BLaER1 (cell line): ENCODE data around the gene IKZF2.

ENCODE experiments used
- H3K27ac ChIP-seq: shearing (Covaris generic); formaldehyde crosslinking; 2 replicates; pipeline ENCODE4 v1.8.1; 2022
- H3K27me3 ChIP-seq: shearing (Covaris generic); formaldehyde crosslinking; 2 replicates; pipeline ENCODE4 v1.8.1; 2022
- H3K36me3 ChIP-seq: shearing (Covaris generic); formaldehyde crosslinking; 2 replicates; pipeline ENCODE4 v1.8.1; 2022
- H3K4me1 ChIP-seq: shearing (Covaris generic); formaldehyde crosslinking; 2 replicates; pipeline ENCODE4 v1.8.1; 2022
- H3K4me2 ChIP-seq: shearing (Covaris generic); formaldehyde crosslinking; 2 replicates; pipeline ENCODE4 v1.8.1; 2022
- H3K4me3 ChIP-seq: shearing (Covaris generic); formaldehyde crosslinking; 2 replicates; pipeline ENCODE4 v1.8.1; 2022
- H3K9ac ChIP-seq: shearing (Covaris generic); formaldehyde crosslinking; 2 replicates; pipeline ENCODE4 v1.8.1; 2022
- H3K9me3 ChIP-seq: shearing (Covaris generic); formaldehyde crosslinking; 2 replicates; pipeline ENCODE4 v1.8.1; 2022
- H4K20me1 ChIP-seq: shearing (Covaris generic); formaldehyde crosslinking; 2 replicates; pipeline ENCODE4 v1.8.1; 2022
- Cebpa-rat ChIP-seq: shearing (Covaris generic); IDR thresholded peaks from 2 replicates; pipeline ENCODE4 v1.8.1; 2022

Gene IKZF2

GRCh38 chr2:213137064-213137463 is 14.3 kb downstream of the IKZF2 start:
- Histone ChIP-seq H4K20me1 (no peaks in the 10 kb centered on the region), H3K4me1 (no peaks in the 10 kb centered on the region), H3K9ac (no peak overlapping the region), H3K36me3 (no peaks in the 10 kb centered on the region), H3K4me2 (no peak overlapping the region), H3K27me3 (no peaks in the 10 kb centered on the region), H3K27ac (no peak overlapping the region), H3K4me3 (no peak overlapping the region), H3K9me3 (no peaks in the 10 kb centered on the region)
- no peak for TF ChIP-seq Cebpa-rat

- Histone ChIP-seq H3K4me1 (peaks cover 2% of the 10 kb centered on the region), H3K4me2 (no peak overlapping the region), H4K20me1 (no peaks in the 10 kb centered on the region), H3K27ac (no peak overlapping the region), H3K9me3 (no peaks in the 10 kb centered on the region), H3K36me3 (no peaks in the 10 kb centered on the region), H3K27me3 (no peaks in the 10 kb centered on the region), H3K4me3 (no peak overlapping the region), H3K9ac (no peak overlapping the region)
- no peak for TF ChIP-seq Cebpa-rat
Measured at GRCh38 chr2:213129311-213129710, 22.1 kb downstream of the IKZF2 start.

DNA sequence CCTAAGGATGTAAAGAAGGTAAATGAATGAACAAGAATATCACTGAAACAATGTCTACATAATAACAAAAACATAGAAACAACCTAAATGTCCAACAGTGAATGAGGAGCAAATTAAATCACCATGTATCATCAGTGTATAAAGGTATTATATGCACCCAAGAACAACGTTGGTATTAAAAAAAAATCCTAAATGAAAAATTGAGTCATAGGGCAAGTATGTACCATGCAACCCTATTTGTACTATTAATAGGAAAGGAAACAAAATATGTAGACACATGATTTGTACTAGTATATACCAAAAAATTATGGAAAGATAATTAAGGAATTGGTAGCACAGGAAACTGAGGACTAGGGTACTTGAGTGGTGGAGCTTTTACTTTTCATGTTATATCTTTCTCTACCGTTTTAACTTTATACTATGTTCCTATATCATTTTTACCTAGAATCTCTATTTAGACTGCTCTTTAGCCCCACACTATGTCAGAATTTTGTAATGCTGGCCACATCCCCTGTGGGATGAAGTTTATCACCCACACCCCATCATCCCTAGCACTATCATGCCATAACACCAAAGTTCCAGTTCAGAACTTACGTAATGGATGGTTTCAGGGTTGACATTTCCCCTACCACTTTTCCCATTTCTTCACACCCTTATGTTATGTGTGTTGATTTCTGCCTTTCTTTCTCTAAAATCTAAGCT is 25.6 kb downstream of the IKZF2 start:
- peaks cover 10% of the 10 kb centered on the region for H3K4me1 ChIP-seq
- no peaks in the 10 kb centered on the region for H3K27me3 ChIP-seq
- no peak for TF ChIP-seq Cebpa-rat
- no peaks in the 10 kb centered on the region for H3K36me3 ChIP-seq
- H3K27ac ChIP-seq: no peak overlapping the region
- no peak overlapping the region for H3K9ac ChIP-seq
- H3K4me2 ChIP-seq: no peak overlapping the region
- H3K9me3 ChIP-seq: no peaks in the 10 kb centered on the region
- H4K20me1 ChIP-seq: no peaks in the 10 kb centered on the region
- no peak overlapping the region for H3K4me3 ChIP-seq

- H3K36me3 ChIP-seq: no peaks in the 10 kb centered on the region
Measured at GRCh38 chr2:213122725-213123124, 28.7 kb downstream of the IKZF2 start.

DNA sequence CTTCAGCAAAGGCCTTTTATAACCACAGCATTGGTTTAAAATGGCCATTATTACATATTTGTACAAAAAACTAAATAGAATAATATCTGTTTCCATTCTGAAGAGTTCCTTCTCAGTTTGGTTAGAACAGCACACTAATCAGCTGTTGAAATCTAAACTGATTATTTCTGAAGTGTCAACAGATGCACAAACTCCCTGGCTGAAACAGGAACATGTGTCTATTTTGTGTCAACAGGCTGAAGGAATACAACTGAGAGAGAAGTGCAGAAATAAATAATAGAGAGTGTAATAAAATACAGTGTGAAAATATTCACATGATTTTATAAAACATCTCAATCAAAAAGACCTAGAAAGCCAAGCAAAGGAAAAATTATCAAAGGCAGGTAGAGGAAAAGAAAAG is 29.7 kb downstream of the IKZF2 start:
- Histone ChIP-seq H4K20me1 (no peaks in the 10 kb centered on the region), H3K4me1 (peaks cover 19% of the 10 kb centered on the region), H3K4me2 (no peak overlapping the region), H3K9ac (no peak overlapping the region), H3K27ac (no peak overlapping the region), H3K9me3 (no peaks in the 10 kb centered on the region), H3K4me3 (no peak overlapping the region), H3K36me3 (no peaks in the 10 kb centered on the region), H3K27me3 (no peaks in the 10 kb centered on the region)
- no peak for TF ChIP-seq Cebpa-rat

More at GRCh38 chr2:213122725-213123124, 28.7 kb downstream of the IKZF2 start:
- Histone ChIP-seq H3K27me3 (no peaks in the 10 kb centered on the region), H3K27ac (no peak overlapping the region), H3K9ac (no peak overlapping the region), H3K4me1 (peaks cover 19% of the 10 kb centered on the region), H3K4me2 (no peak overlapping the region), H3K4me3 (no peak overlapping the region), H4K20me1 (no peaks in the 10 kb centered on the region), H3K9me3 (no peaks in the 10 kb centered on the region)
- TF ChIP-seq Cebpa-rat: no peak

GRCh38 chr2:213119061-213119809 is 32.2 kb downstream of the IKZF2 start:
- no peaks in the 10 kb centered on the region for H4K20me1 ChIP-seq
- no peak for TF ChIP-seq Cebpa-rat
- H3K27ac ChIP-seq: no peak overlapping the region
- H3K4me1 ChIP-seq: peaks cover 16% of the 10 kb centered on the region
- peak overlapping the region; percentile 6; the same call in 1 of the 2 replicates for H3K4me2 ChIP-seq
- H3K36me3 ChIP-seq: no peaks in the 10 kb centered on the region
- no peaks in the 10 kb centered on the region for H3K9me3 ChIP-seq
- H3K27me3 ChIP-seq: no peaks in the 10 kb centered on the region
- no peak overlapping the region for H3K4me3 ChIP-seq
- H3K9ac ChIP-seq: no peak overlapping the region

DNA sequence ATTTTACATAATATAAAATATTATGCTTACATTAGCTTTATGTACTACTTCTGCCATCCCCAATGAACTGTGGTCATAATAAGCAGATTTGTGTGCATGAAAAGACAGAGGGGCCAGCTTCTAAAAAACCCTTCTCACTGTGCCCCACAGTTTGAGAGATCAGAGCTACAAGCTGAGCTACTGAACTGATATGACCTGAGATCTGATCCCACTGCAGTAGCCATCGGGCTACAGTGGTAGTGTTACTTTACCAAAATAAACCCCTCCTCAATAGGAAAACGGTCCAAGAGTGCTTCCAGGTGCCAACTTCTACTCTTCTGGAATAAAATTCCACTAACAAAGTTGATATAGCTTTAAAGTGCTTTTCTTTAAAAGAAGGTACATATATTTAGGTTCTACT is 43.1 kb downstream of the IKZF2 start:
- Histone ChIP-seq H3K27ac (no peak overlapping the region), H3K27me3 (no peaks in the 10 kb centered on the region), H3K9me3 (no peaks in the 10 kb centered on the region), H3K4me2 (no peak overlapping the region), H4K20me1 (no peaks in the 10 kb centered on the region), H3K36me3 (no peaks in the 10 kb centered on the region), H3K4me1 (no peaks in the 10 kb centered on the region), H3K4me3 (no peak overlapping the region), H3K9ac (no peak overlapping the region)
- TF ChIP-seq Cebpa-rat: no peak

GRCh38 chr2:213107728-213108127 is 43.7 kb downstream of the IKZF2 start:
- Histone ChIP-seq H3K9me3 (no peaks in the 10 kb centered on the region), H3K9ac (no peak overlapping the region), H3K27ac (no peak overlapping the region), H3K27me3 (no peaks in the 10 kb centered on the region), H3K4me3 (no peak overlapping the region), H3K36me3 (no peaks in the 10 kb centered on the region), H3K4me2 (no peak overlapping the region), H3K4me1 (no peaks in the 10 kb centered on the region), H4K20me1 (no peaks in the 10 kb centered on the region)
- no peak for TF ChIP-seq Cebpa-rat

DNA sequence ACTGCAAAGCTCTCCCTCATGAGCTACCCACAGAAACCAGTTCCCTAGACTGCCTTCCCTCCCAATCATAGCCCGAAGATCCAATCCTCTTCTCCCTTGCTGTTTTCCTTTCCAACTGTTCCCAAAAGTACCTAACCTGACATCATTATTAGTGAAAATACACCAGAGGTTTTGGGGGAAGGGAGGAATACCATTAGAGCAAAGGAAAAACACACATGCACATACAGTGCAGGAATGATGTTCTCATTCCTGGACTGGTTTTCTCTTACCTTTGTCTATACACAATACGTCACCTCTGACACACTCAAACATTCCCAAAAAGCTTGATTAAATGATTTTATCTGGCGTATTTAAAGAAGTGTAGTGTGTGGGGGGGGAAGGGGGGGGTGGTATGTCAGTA is 46.2 kb downstream of the IKZF2 start:
- Histone ChIP-seq H3K4me2 (no peak overlapping the region), H3K9ac (no peak overlapping the region), H3K9me3 (no peaks in the 10 kb centered on the region), H3K27me3 (no peaks in the 10 kb centered on the region), H3K36me3 (no peaks in the 10 kb centered on the region), H4K20me1 (no peaks in the 10 kb centered on the region), H3K4me3 (no peak overlapping the region), H3K27ac (no peak overlapping the region), H3K4me1 (no peaks in the 10 kb centered on the region)
- TF ChIP-seq Cebpa-rat: no peak

DNA sequence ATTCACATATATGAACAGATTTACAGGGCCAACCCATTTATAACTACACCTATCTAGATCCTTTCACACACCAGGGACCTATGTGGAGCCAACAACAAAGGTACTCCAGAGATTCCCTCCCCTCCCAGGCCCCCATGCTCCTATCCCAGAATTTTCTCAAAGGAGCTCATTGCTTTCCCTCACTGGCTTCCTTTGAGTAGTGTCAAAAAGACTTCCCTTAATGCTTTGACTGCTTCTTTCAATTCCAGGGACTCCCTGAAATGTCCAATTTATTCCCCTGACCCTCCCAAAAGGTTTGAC is 46.6 kb downstream of the IKZF2 start:
- Histone ChIP-seq H3K9me3 (no peaks in the 10 kb centered on the region), H4K20me1 (no peaks in the 10 kb centered on the region), H3K27ac (no peak overlapping the region), H3K36me3 (no peaks in the 10 kb centered on the region), H3K9ac (no peak overlapping the region), H3K4me3 (no peak overlapping the region), H3K27me3 (no peaks in the 10 kb centered on the region), H3K4me2 (no peak overlapping the region), H3K4me1 (no peaks in the 10 kb centered on the region)
- no peak for TF ChIP-seq Cebpa-rat
